HG03175 (cell line): ENCODE results near the gene SNX1.
"Not testable (repeated sequence)": the region's sequence is repeated elsewhere in the genome, so short reads cannot be mapped to it uniquely, and the experiment has no call there.

Experiments used
- ATAC-seq: cut with Tn5 transposase; IDR thresholded peaks from one replicate; pipeline ENCODE4 v1.9.1; 2021; ENCODE audit warnings: mild to moderate bottlenecking, moderate library complexity; ENCODE audit not compliant: unreplicated experiment

SNX1 gene

DNA sequence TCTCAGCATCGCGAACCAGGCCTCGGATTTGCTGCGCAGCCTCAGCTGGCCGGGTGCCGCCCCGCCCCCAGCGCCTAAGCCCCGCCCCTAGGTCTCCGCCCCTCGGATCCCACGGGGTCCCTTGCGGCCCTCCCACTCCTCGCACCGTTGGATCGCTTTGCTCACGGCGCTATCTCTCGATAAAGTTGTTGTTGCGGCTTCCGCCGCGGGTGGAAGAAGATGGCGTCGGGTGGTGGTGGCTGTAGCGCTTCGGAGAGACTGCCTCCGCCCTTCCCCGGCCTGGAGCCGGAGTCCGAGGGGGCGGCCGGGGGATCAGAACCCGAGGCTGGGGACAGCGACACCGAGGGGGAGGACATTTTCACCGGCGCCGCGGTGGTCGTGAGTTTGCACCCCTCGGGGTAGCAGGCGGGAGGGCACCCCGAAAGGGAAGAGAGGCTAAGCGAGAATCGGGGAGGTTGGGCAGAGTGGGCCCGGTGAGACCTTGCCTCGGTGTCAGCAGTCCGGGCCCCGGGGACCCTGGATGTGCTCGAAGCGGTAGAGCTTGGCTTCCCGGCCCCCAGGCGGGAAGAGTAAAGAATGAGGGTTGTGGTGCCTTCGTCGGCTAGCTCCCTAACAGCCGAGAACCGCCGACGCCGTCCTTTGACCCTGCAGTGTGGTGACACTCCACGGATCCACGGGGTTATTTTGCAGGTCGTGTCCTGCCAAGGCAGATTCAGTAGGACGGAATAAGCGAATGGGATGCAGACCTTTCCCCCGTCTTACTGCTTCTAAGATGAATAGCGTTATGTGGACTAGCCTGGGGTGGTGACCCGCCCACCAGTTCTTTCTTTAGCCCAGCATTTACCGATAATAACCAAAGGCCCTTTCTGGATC, at the start of gene SNX1:
Gene SNX1 (plus strand): TSS at position 188 of the 873 bp plus-strand sequence. CDS start 32 bp downstream, at position 220.
- peak; percentile 49 for ATAC-seq

DNA sequence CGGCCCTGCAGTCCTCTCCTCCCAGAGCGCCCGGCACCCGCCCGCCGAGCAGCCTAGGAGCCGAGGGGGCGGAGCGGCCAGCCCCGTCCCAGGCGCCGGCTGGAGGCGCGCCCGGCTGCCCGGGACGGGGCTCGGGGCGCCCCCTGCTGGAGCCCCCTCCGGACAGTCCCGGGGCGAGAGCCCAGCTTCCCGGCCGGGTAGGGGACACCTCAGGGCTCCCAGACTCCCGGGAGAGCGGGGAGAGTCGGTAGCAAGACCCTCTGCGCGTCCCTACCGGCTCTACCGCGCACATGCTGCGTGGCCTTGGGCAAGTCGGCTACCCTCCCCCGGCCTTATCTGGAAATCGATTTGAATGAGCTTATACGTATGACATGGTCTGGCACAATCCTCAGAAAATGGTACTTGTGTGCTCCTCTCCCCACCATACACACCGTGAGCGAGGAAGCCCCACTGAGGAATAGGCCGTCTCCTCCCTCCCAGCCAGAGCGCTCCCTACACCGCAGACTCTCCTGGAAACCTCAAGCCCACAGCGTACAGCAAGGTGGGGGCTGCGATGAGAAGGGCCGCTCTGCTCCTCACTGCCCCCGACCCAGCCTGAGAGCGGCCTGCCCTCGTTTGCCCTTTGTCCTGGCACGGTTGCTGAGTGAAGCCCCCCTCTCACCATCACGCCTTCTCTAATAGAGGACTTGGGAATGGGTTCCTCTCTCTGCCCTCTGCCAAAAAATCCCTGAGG, 49.2 kb upstream of the SNX1 start, which contains the start of gene DAPK2:
Gene DAPK2 (minus strand): TSS at position 65 of the 733 bp plus-strand sequence. CDS start 6,224 bp downstream, outside the sequence.
- ATAC-seq, result peak; percentile 67

DNA sequence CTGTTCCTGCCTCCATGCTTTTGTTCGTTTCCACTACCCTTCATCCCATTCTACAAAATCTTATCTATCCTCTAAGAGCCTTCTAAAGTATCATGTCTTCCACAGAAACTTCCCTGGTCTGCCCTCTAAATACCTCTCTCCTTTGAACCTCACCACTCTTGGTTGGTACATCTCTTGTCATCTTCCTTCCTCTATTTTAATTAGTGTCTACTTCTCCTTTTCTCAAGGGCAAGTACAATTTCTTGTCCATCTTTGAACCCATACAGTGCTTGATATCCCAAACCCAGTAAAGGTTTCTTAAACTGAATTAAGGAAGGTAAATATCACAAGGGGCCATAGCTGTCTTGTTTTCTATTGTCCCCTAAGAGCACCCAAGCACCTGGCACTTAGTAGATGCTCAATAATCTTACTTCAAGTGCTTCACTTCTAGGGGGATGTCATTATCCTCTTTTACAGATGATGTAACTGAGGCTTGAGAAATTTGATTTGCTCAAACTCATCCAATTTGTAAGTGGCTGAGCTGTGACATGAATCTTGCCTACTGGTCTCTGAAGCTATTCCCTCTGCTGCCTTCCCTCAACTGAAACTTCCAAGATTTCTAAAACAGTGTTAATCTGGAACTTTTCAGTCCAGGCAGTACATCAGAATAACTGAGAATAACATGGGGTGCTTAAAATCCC, 46.9 kb upstream of the SNX1 start:
- ATAC-seq, result no peak

DNA sequence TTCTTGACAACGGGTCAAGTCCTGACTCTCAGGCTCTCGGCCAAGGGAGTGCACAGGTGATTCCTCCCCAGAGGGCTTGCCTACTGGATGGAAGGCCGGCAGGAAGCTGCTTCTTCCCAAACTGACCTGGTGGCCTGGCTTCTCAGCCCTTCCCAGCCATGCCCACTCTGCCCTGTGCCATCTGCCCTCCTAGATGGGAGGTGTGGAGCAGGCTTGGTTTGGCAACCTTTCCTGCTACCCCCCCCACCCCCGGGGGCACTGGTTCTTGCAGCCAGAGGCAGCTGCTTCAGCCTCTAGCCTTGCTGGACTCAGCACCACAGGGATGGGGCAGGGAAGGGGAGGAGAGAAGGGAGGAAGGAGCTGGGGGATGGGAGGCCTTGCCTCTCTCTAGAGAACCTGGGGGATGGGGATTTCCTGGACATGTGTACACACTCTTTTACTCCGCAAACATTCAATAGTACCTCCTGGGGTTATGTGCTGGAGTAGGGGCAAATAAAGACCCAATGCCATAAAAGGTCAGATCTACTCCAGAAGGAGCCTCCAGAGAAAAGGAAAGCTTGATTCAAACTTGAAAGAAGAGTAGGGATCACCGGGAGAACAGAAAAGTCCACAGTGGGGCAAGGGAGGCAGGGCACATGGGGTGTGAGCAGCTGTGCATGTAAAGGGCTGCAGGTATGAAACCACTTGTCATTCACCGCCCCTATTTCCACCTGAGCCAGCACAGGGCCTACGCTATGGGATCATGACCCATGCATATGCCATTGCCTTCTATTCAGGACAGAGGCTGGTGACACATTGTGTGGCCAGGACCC, 45.3 kb upstream of the SNX1 start:
- no peak for ATAC-seq

GRCh38 chr15:64051093-64051402, 44.7 kb upstream of the SNX1 start:
- no peak for ATAC-seq

DNA sequence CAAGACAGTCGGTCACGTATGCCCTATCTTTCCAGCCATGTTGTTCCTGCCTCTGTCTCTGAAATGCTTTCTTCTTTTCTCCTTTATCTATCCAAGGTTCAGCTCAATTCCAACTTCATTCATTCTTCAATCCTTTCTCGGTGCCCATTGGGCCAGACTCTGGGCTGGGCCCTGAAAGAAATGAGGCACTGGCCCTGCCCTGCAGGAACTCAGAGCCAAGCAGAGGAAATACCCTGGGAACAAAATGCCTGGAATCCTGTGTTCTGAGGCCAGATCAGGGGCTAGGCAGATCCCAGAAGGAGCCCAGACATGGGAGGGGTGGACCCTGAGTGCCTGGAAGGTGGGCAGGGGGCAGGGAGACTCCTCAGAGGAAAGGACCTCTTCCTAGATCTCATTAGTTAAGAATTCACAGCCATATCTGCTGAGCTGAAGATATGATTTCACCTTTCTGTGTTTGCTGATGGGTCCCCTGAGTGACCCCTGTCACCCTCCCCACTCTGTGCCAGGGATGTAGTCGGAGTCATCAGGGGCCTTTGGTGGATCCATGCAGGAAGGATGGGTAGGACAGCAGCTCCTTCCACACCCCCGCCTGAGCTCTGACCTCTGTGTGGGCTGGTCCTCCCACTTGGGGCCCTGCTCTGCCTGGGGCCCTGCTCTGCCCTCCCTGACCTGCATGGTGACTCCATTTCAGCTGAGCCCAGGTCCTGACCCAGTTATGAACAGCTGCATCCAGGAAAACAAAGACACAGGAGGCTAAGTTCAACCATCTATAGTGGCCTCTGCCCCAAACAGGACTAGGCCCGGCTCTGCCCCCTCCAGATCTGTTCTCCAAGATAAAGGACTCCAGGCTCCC, 44.1 kb upstream of the SNX1 start:
- ATAC-seq, result no peak

DNA sequence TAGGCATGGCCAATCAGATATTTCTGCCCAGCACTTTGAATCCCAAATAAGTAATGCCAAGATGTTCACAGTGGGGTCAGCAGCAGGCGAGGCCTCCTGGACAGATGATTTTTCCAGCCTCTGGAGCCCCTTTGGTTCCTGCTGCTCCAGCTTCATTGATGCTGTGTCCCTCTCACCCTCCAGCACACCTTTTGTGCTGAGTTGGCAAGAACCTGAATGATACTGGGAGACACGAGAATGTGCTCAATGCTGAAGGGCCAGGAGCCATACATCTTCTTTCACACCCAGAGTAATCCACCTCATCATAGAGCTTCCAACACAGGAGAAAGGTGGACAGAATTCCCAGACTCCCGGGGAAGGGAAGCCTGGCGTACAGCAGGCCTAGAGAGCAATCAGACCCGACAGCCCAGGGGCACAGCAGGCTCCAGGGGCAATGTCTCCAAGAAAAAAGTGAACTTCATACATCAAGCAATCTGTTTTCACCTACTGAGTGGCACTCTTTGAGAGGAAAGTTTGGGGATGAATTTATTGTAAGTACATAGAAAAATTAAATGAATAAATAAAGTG, 42.8 kb upstream of the SNX1 start:
- no peak for ATAC-seq

DNA sequence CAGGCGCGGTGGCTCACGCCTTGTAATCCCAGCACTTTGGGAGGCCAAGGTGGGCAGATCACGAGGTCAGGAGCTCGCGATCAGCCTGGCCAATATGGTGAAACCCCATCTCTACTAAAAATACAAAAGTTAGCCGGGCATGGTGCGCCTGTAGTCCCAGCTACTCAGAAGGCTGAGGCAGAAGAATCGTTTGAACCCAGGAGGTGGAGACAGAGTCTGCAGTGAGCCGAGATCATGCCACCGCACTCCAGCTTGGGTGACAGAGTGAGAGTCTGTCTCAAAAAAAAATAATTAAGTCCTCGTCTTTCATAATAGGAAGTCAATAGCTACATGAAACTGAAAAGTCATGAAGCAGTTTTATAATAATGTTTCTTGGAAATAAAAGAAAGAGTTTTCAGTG, 42.1 kb upstream of the SNX1 start:
- not testable (repeated sequence) for ATAC-seq

DNA sequence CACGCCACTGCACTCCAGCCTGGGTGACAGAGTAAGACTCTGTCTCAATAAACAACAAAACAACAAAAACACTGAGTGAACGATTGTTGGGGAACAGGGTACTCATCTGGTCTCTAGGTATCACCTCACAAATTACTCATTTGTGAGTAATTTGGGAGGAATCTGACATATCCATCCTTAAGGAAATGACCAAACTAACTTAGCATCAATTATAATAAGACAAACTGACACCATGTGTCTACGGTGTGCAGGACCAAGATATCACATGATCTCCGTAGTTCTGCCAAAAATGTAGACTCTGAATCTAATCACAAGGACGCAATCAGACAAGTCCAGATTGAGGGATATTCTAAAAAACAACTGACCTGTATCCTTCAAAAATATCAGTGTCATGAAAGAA, 37.5 kb upstream of the SNX1 start:
- no peak for ATAC-seq

DNA sequence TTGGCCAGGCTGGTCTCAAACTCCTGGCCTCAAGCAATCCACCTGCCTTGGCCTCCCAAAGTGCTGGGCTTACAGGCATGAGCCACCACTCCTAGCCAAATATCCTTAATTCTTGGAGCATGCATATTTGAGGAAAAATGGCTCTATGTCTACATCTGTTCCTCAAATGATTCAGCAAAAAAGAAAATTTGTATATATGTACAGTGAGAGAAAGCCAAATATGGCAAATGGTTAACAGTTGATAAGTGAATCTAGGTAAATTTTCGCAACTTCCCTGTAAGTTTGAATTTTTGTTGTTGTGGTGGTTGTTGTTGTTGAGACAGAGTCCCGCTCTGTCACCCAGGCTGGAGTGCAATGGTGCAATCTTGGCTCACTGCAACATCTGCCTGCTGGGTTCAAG, 36.7 kb upstream of the SNX1 start:
- not testable (repeated sequence) for ATAC-seq

GRCh38 chr15:64060716-64061115, 35.1 kb upstream of the SNX1 start:
- ATAC-seq, result no peak

GRCh38 chr15:64066451-64066850, 29.3 kb upstream of the SNX1 start:
- ATAC-seq, result no peak

GRCh38 chr15:64067564-64068030, 28.2 kb upstream of the SNX1 start:
- peak; percentile 42 for ATAC-seq

DNA sequence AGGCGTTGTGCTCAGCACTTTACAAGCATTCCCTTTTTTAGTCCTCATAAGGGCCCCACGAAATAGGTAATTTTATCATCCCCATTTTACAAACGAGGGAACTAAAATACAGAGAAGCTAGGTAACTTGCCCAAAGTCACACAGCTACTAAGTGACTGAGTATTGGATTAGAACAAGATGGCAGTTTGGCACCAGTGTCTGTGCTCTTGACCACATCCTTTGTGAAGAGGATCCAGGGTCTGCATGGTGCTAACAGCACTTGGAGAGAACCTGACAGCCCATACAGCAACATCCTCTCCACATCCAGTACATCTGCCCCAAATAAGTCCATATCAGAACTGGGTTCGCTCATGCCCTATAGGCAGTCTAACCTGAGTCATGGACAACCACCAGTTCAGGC, 27.6 kb upstream of the SNX1 start:
- no peak for ATAC-seq

GRCh38 chr15:64070106-64070505, 25.7 kb upstream of the SNX1 start:
- ATAC-seq, result no peak

- no peak for ATAC-seq
Observed at GRCh38 chr15:64070965-64071851, 24.6 kb upstream of the SNX1 start.

- ATAC-seq, result no peak
Observed at GRCh38 chr15:64071931-64072765, 23.6 kb upstream of the SNX1 start.
